Memory B cell (primary cell): ENCODE measurements around the gene AP2A2.

Source experiments
- ATAC-seq: fragments of 150-1000 bp; cut with Tn5 transposase; 2 replicates; pipeline ENCODE4 v1.10.0; 2021; ENCODE audit warnings: low read depth, mild to moderate bottlenecking, moderate library complexity
- DNase-seq, 2 donors: peaks; one replicate each; pipeline ENCODE4 v3.0.0; 2022; ENCODE audit warnings: low spot score in 2 of 2
- H3K27ac Mint-ChIP-seq: one replicate; pipeline ENCODE4 v1.8.0; 2022; ENCODE audit warnings: mild to moderate bottlenecking, moderate library complexity, mixed read lengths
- H3K27me3 Mint-ChIP-seq: one replicate; pipeline ENCODE4 v1.8.0; 2022; ENCODE audit warnings: mixed read lengths
- H3K36me3 Mint-ChIP-seq: one replicate; pipeline ENCODE4 v1.8.0; 2022; ENCODE audit warnings: mild to moderate bottlenecking, mixed read lengths
- H3K4me1 Mint-ChIP-seq: one replicate; pipeline ENCODE4 v1.8.0; 2022; ENCODE audit warnings: mixed read lengths
- H3K4me3 Mint-ChIP-seq: one replicate; pipeline ENCODE4 v1.8.0; 2022; ENCODE audit warnings: mild to moderate bottlenecking, moderate library complexity, mixed read lengths
- H3K9me3 Mint-ChIP-seq: one replicate; pipeline ENCODE4 v1.8.0; 2022; ENCODE audit warnings: mixed read lengths

The AP2A2 gene

DNA sequence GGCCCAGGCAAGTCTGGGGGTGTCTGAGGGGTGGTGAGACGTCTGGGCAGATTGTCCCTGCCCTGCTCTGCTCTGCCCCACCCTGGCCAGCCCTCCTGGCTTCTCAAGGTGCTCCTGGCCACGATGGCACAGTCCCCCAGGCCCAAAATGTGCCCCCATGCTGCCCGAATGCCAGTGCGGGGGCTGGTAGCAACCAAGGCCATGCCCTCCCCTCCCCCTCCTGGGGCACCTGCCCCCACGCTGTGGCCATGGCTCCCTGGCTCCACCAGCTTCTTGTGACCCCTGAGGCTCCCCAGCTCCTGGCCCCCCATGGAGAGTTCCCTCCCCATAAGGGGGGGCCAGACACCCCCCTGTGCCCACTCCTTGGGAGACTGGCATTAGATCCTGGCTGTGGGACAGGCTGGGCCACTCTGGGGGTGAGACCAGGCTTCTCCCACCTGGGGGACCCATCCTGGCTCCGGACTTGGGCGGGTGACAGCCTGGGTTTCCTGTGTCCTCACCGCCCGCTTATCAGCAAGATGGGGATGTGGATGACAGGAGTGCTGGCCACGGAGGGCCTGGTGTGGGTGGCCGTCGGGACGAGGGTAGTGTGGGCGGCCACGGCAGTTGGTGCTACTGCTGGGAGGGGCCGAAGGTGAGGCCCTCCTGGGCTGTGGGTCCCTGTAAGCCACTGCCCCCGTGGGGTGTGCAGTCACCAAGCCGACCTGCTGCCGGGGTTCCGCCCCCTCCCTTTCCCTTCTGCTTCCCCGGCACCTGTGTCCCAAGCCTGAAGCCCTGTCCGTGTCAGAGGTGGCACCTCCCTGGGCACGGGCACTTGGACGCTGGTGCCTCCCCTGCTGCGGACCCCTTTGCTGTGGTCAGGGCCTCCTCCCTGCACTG is 126.7 kb downstream of the AP2A2 start:
- Mint-ChIP-seq H3K4me1 (no peaks in the 10 kb centered on the region), H3K9me3 (no peaks in the 10 kb centered on the region), H3K4me3 (no peak overlapping the region), H3K36me3 (no peaks in the 10 kb centered on the region), H3K27ac (no peak overlapping the region), H3K27me3 (peaks cover 19% of the 10 kb centered on the region)
- DNase-seq (no peak), ATAC-seq (no peak)

DNA sequence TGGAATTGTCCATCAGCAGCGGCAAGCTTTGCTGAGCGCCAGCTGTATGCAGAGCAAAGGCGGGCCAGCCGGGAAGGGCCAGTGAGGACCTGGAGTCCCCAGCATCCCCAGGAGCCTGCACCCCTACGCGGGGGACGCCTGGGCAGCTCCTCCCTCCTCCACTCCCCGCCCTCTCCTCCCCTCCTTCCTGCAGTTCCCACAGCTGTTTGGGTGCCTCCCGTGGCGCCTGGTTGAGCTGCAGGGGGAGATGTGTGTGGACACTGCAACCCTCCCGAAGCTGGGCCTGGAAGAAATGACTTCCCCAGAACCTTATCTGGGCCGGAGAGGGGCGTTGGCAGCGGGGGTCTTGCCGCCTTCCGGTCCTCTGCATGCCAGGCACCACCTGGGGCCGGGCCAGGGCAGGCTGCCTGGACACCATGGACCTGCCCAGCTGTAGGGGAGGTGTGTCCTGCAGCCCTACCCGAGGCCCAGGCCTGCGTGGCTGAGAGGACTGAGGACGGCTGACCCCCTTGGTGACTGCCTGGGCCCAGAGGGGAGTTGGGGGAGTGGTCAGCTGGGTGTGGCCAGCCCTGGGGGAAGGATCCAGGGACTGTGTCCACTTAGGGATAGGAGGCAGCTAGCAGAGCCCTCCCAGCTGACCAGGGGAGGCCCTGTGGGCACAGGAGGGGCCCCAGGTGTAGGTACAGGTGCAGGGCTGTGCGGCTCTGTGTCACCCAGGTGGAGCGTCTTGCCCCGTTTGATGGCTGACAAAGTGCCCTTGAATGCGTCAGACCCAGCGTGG is 127.6 kb downstream of the AP2A2 start:
- Mint-ChIP-seq H3K4me1 (no peaks in the 10 kb centered on the region), H3K9me3 (no peaks in the 10 kb centered on the region), H3K4me3 (no peak overlapping the region), H3K36me3 (no peaks in the 10 kb centered on the region), H3K27ac (no peak overlapping the region), H3K27me3 (peaks cover 24% of the 10 kb centered on the region)
- DNase-seq = no peak
- ATAC-seq = no peak

DNA sequence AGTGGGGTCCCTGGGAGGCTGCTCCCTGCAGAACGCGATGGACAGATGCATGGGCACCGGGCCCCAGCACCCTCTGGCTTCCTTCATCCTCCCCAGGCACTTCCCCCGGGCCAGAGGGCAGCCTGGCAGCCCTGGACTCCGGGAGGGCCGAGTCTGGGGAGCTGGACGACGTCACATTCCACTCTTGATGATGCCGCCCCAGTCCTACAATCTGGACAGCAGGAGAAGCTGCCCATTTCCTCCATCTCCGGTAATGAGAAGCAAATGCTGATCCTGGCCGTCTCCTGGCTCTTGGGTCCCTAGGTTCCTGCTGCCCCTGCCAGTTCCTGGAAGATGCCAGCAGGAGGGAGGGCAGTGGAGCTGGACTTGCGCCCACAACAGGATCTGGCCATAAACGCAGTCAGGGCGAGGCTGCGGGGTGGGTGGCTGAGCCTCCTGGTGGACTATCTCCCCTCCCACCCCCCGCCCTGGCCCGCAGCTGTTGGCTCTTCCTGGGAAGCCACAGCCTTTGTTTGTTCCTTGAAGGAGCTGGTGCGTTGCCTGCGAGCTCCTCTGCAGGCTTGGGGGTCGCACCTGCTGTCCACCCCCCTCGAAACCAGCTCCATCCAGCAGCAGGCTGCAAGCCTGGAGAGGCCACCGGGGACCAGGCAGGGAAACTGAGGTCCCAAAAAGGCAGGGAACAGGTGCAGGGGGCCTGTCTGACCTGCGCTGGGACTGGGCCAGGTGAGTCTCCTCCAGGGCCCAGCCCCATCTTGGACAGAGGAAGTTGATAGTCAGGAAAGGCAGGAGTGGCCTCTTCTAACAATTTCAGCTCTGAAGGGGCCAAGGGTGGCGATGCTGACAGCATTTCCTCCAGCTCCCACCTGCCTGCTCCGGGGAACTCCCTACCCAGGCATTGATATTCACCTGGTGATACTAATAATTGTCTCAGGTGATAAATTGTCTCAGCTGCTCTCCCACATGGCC is 128.8 kb downstream of the AP2A2 start:
- Mint-ChIP-seq H3K36me3 (no peaks in the 10 kb centered on the region), H3K4me1 (no peaks in the 10 kb centered on the region), H3K9me3 (no peaks in the 10 kb centered on the region), H3K27me3 (peaks cover 27% of the 10 kb centered on the region), H3K27ac (no peak overlapping the region), H3K4me3 (no peak overlapping the region)
- ATAC-seq (no peak), DNase-seq (no peak)

DNA sequence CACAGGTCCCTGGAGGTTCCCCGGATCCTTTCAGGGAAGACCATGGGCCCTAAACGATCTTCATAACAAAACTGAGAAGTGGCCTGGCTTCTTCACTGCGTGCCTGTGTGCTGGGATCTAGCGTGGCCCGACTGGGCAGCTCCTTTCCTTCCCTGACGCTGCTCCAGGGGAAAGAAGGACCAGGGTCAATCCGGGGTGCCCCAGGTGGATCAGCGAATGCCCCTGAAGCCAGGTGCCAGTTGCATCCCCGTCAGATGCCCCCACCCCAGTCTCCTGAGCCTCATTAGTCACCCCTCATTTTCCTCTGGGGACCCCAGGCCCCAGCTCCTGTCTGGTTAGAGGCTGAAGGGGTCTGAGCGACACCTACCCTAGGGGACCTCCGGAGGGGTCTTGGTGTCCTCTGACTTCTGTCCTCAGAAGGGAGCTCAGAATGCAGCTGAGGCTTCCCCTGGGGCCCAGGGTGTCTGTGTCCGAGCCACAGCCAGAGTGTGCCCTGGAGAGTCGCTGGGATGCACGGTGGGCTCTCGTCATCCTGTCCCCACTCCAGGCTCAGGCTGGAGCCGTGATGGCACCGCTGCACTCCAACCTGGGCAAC is 129.5 kb downstream of the AP2A2 start:
- H3K4me1 Mint-ChIP-seq = no peaks in the 10 kb centered on the region
- ATAC-seq (no peak), DNase-seq (no peak)
- no peaks in the 10 kb centered on the region for H3K9me3 Mint-ChIP-seq
- no peak overlapping the region for H3K4me3 Mint-ChIP-seq
- H3K27me3 Mint-ChIP-seq = peaks cover 28% of the 10 kb centered on the region
- H3K36me3 Mint-ChIP-seq = no peaks in the 10 kb centered on the region
- H3K27ac Mint-ChIP-seq = no peak overlapping the region

DNA sequence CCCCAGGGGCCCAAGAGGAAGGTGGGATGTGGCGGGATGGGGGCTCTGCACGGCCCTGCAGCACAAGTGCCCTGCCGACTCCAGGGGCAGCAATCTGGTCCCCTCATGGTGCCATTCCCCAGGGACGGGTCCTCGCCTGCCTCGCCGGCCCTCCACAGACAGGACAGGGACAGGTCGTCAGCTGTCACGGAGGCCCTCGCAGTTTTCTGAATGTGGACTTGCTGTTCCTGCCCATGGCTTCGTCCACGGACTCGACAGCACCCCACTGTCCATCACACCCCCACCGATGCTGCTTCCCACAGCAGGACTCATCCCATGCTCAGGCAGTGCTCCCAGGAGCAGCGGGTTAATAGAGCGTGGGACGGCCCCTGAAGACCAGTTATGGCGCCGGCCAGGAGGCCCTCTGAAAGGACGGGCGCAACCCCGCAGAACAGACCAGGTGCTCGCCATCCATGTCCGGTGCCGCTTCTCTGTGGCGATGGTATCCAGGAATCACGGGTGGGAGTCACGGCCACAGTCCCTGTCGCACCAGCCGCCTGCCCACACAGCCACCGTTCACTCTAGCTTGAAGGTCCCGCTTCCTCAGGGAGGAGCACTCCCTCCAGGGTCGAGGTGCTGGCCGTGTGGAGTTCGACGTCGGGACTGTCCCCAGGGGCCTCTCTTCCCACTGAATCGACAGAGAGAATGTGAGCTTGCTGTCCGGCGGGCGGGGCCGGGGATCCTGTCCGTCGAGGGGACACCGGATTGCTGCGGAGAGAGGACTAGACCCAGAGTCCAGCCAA is 130.5 kb downstream of the AP2A2 start:
- DNase-seq = no peak
- peaks cover 23% of the 10 kb centered on the region for H3K27me3 Mint-ChIP-seq
- H3K27ac Mint-ChIP-seq = no peak overlapping the region
- no peaks in the 10 kb centered on the region for H3K36me3 Mint-ChIP-seq
- H3K4me1 Mint-ChIP-seq = no peaks in the 10 kb centered on the region
- H3K4me3 Mint-ChIP-seq = no peak overlapping the region
- ATAC-seq = no peak
- no peaks in the 10 kb centered on the region for H3K9me3 Mint-ChIP-seq

DNA sequence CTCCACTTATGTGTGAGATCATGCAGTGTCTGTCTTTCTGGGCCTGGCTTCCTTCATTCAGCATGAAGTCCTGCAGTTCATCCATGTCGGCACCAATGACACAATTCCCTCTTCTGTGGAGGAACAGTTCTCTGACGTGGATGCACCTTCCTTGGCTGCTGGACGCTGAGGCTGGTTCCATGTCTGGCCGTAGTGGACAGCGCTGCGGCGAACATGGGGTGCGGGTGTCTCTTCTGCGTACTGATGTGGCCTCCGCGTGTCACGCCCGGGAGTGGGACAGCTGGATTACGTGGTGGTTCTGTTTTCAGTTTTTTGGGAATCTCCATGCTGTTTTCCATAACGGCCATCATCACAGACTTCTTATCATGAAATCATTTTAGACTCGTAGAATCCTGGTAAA is 132.1 kb downstream of the AP2A2 start:
- Mint-ChIP-seq H3K27me3 (peaks cover 23% of the 10 kb centered on the region), H3K4me3 (no peak overlapping the region), H3K4me1 (no peaks in the 10 kb centered on the region), H3K27ac (no peak overlapping the region), H3K9me3 (peaks cover 6% of the 10 kb centered on the region), H3K36me3 (peaks cover 6% of the 10 kb centered on the region)
- no peak for ATAC-seq
- DNase-seq = no peak

DNA sequence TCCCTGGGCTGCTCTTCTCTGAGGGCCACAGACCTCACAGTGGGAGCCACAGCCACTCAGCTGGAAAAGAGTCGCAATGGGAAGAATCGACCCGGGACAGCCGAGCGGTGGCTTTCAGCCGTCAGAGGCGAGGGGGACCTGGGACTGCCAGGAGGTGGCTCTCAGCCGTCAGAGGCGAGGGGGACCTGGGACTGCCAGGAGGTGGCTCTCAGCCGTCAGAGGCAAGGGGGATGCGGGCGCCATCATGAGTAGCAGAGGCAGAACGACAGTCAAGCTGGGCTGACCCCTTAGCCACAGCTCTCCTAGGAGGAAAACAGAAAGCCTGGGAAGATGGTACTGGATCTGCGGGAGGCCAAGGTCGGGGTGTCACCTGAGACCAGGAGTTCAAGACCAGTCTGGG is 134.1 kb downstream of the AP2A2 start:
- Mint-ChIP-seq H3K4me3 (no peak overlapping the region), H3K4me1 (peaks cover 3% of the 10 kb centered on the region), H3K27me3 (peaks cover 23% of the 10 kb centered on the region), H3K27ac (no peak overlapping the region), H3K9me3 (peaks cover 6% of the 10 kb centered on the region), H3K36me3 (peaks cover 6% of the 10 kb centered on the region)
- DNase-seq = no peak
- ATAC-seq = no peak

DNA sequence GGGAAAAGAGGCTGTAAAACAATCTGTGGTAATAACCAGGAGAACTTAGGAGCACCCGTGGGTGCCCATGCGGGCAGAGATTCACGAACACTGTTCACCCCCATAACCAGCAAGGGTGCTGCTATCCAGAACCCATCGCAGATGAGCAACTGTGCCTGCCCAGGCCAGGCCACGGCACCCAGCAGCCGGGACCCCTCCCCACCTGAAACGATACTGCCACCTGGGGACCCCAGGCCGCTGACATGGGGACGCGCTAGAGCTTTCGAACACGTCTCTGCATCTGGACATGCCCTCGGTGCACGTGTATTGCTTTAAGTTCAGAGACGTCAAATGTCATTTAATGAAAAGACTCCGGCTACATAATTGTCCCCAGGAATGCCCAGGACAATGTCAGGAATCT is 134.7 kb downstream of the AP2A2 start:
- H3K4me1 Mint-ChIP-seq = peaks cover 3% of the 10 kb centered on the region
- H3K4me3 Mint-ChIP-seq = no peak overlapping the region
- DNase-seq (no peak), ATAC-seq (no peak)
- H3K36me3 Mint-ChIP-seq = peaks cover 6% of the 10 kb centered on the region
- peaks cover 20% of the 10 kb centered on the region for H3K27me3 Mint-ChIP-seq
- peaks cover 6% of the 10 kb centered on the region for H3K9me3 Mint-ChIP-seq
- no peak overlapping the region for H3K27ac Mint-ChIP-seq

DNA sequence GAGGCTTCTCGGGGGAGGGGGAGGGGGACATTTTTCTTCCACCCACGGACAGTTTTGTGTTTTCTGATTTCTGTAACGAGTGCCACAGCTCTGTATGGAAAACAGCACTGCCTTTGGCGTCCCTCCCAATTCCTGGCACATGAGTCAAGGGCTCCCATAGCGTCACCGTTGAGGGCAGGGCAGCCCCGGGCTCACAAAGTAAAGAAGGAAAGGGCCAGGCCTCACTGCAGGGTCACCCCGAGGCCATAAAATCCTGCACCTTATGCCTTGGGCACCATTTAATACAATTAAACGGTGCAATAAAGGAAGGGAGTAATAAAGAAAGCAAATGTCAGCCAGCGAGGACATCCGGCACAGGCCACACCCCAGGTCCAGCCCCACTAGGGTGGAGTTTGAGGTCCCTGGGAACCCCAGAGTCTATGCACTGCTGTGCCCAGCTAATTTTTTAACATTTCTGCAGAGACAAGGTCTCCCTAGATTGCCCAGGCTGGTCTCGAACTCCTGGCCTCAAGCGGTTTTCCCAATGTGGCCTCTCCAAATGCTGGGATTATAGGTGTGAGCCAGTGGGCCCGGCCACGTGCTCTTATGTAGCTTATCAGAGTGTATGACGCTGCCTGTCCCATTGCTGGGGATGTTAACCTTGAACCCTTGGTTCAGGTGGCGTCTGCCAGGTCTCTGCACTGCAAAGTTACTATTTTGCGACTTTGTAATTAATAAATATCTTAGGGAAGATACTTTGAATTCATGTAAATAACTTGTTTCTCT is 135.4 kb downstream of the AP2A2 start:
- DNase-seq = no peak
- Mint-ChIP-seq H3K4me3 (no peak overlapping the region), H3K4me1 (peaks cover 3% of the 10 kb centered on the region), H3K27me3 (peaks cover 18% of the 10 kb centered on the region), H3K9me3 (peaks cover 6% of the 10 kb centered on the region), H3K27ac (no peak overlapping the region), H3K36me3 (peaks cover 6% of the 10 kb centered on the region)
- no peak for ATAC-seq
